GM21737 (cell line): ENCODE measurements around the gene RNF217.
"Not testable (repeated sequence)": the region's sequence is repeated elsewhere in the genome, so short reads cannot be mapped to it uniquely, and the experiment has no call there.

ENCODE experiments used
- ATAC-seq: cut with Tn5 transposase; IDR thresholded peaks from one replicate; pipeline ENCODE4 v1.9.1; 2021; ENCODE audit warnings: mild to moderate bottlenecking, moderate library complexity; ENCODE audit not compliant: unreplicated experiment

RNF217 gene

GRCh38 chr6:125050663-125051318 lies 88.6 kb downstream of the RNF217 start:
- no peak for ATAC-seq

GRCh38 chr6:125053809-125054208 lies 91.6 kb downstream of the RNF217 start:
- ATAC-seq = no peak

GRCh38 chr6:125054331-125054730 lies 92.1 kb downstream of the RNF217 start:
- no peak for ATAC-seq

- no peak for ATAC-seq
Measured at GRCh38 chr6:125057392-125058246, 95.4 kb downstream of the RNF217 start.

GRCh38 chr6:125058546-125058945 lies 96.3 kb downstream of the RNF217 start:
- ATAC-seq = no peak

GRCh38 chr6:125063307-125063706 lies 101.1 kb downstream of the RNF217 start:
- no peak for ATAC-seq

- no peak for ATAC-seq
Measured at GRCh38 chr6:125066140-125066539, 103.9 kb downstream of the RNF217 start.

- ATAC-seq = no peak
Measured at GRCh38 chr6:125066964-125067363, 104.7 kb downstream of the RNF217 start.

- no peak for ATAC-seq
Measured at GRCh38 chr6:125067552-125067951, 105.3 kb downstream of the RNF217 start.

GRCh38 chr6:125073071-125073470 lies 110.8 kb downstream of the RNF217 start:
- ATAC-seq = no peak

GRCh38 chr6:125074120-125074519 lies 111.9 kb downstream of the RNF217 start:
- ATAC-seq = no peak

GRCh38 chr6:125075073-125075472 lies 112.8 kb downstream of the RNF217 start:
- ATAC-seq = not testable (repeated sequence)

GRCh38 chr6:125075741-125076481 lies 113.7 kb downstream of the RNF217 start:
- ATAC-seq = no peak

GRCh38 chr6:125076482-125076742 lies 114.2 kb downstream of the RNF217 start:
- ATAC-seq = no peak

- no peak for ATAC-seq
Measured at GRCh38 chr6:125077453-125077852, 115.2 kb downstream of the RNF217 start.

GRCh38 chr6:125078602-125079321 lies 116.5 kb downstream of the RNF217 start:
- no peak for ATAC-seq

- no peak for ATAC-seq
Measured at GRCh38 chr6:125082908-125083683, 120.9 kb downstream of the RNF217 start.

GRCh38 chr6:125083684-125083990 lies 121.4 kb downstream of the RNF217 start:
- no peak for ATAC-seq

- no peak for ATAC-seq
Measured at GRCh38 chr6:125086716-125087115, 124.5 kb downstream of the RNF217 start.

GRCh38 chr6:125088963-125089362 lies 126.7 kb downstream of the RNF217 start:
- no peak for ATAC-seq

GRCh38 chr6:125094563-125094962 lies 132.3 kb downstream of the RNF217 start:
- ATAC-seq = no peak
